HG02943 (cell line): Measurements from ENCODE around the gene C3orf33.
A peak's percentile ranks its signal among the peaks of the same experiment; 100 is the strongest.
"Not testable (repeated sequence)": the region's sequence is repeated elsewhere in the genome, so short reads cannot be mapped to it uniquely, and the experiment has no call there.

Experiments
- ATAC-seq: cut with Tn5 transposase; IDR thresholded peaks from one replicate; pipeline ENCODE4 v1.9.1; 2021; ENCODE audit warnings: mild to moderate bottlenecking, low read depth, moderate library complexity; ENCODE audit not compliant: unreplicated experiment

Gene C3orf33

GRCh38 chr3:155805802-155806618 lies at the start of gene C3orf33:
Gene C3orf33, minus strand, starts transcription at chr3:155806278. Its CDS starts 26 bp downstream, at chr3:155806252.
- ATAC-seq = peak; percentile 94

- peak; percentile 95 for ATAC-seq
Observed at GRCh38 chr3:155854141-155854940, 48.3 kb upstream of the C3orf33 start, which contains the start of gene SLC33A1. Gene SLC33A1, minus strand, starts transcription at chr3:155854427. Its CDS starts 430 bp downstream, at chr3:155853997.

GRCh38 chr3:155853214-155854140 lies 47.4 kb upstream of the C3orf33 start:
- ATAC-seq = peak; percentile 7

GRCh38 chr3:155852341-155852740 lies 46.3 kb upstream of the C3orf33 start:
- ATAC-seq = no peak

- ATAC-seq = not testable (repeated sequence)
Observed at GRCh38 chr3:155849404-155849803, 43.3 kb upstream of the C3orf33 start.

GRCh38 chr3:155847993-155848392 lies 41.9 kb upstream of the C3orf33 start:
- no peak for ATAC-seq

GRCh38 chr3:155846119-155846518 lies 40.0 kb upstream of the C3orf33 start:
- ATAC-seq = no peak

GRCh38 chr3:155843569-155843968 lies 37.5 kb upstream of the C3orf33 start:
- ATAC-seq = no peak

- no peak for ATAC-seq
Observed at GRCh38 chr3:155835341-155836071, 29.4 kb upstream of the C3orf33 start.

DNA sequence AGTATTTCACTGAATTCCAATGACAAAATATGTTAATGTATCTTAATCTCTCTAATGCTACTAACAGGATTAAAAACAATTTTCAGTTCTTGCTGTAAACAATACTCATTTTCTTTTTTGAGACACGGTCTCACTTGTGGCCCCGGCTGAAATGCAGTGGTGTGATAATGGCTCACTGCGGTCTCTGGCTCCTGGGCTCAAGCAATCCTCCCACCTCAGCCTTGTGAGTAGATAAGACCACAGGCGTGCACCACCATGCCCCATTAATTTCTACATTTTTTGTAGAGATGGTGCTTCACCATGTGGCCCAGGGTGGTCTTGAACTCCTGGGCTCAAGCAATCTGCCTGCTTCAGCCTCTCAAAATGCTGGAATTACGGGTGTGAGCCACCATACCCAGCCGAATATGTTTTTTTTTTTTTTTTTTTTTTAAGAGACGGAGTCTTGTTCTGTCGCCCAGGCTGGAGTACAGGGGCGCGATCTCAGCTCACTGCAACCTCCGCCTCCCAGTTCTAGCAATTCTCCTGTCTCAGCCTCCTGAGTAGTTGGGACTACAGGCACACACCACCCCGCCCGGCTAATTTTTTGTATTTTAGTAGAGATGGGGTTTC lies 22.5 kb upstream of the C3orf33 start:
- not testable (repeated sequence) for ATAC-seq

GRCh38 chr3:155815030-155815545 lies 9.0 kb upstream of the C3orf33 start:
- no peak for ATAC-seq

DNA sequence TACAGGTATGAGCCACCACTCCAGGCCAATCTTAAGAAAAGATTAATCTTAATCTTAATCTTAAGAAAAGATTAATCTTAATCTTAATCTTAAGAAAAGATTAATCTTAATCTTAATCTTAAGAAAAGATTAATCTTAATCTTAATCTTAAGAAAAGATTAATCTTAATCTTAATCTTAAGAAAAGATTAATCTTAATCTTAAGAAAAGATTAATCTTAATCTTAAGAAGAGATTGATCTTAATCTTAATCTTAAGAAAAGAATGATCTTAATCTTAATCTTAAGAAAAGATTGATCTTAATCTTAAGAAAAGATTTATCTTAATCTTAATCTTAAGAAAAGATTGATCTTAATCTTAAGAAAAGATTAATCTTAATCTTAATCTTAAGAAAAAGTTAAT lies 7.1 kb upstream of the C3orf33 start:
- ATAC-seq = not testable (repeated sequence)

GRCh38 chr3:155809181-155809580 lies 3.1 kb upstream of the C3orf33 start:
- no peak for ATAC-seq

- ATAC-seq = no peak
Observed at GRCh38 chr3:155807823-155808222, 1.7 kb upstream of the C3orf33 start.

- peak; percentile 33 for ATAC-seq
Observed at GRCh38 chr3:155805204-155805801, 775 bp downstream of the C3orf33 start.

- no peak for ATAC-seq
Observed at GRCh38 chr3:155804323-155804722, 1.8 kb downstream of the C3orf33 start.

GRCh38 chr3:155792532-155792931 lies 13.5 kb downstream of the C3orf33 start:
- no peak for ATAC-seq

- no peak for ATAC-seq
Observed at GRCh38 chr3:155791190-155791589, 14.9 kb downstream of the C3orf33 start.
